ENCODE results near the gene VIM.

VIM gene

DNA sequence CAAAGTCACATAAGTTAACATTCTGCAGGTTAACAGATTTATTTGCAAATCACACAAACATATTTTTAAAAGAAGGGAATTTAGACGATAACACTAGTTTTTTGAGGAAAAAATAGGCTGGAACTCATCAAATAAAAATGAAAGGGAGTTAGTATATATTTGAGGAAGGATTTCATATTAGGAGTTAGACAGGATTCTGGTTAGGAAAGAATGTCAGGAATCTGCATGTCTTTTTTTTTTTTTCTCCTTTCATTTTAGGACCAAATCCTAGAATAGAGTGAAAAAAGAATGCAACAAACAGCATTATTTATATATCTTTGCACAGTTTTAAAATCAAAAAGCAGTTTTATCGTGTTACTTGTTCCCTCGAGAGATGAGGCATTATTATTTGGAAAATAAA is 17.7 kb upstream of the VIM start:
- no peak for DNase-seq

DNA sequence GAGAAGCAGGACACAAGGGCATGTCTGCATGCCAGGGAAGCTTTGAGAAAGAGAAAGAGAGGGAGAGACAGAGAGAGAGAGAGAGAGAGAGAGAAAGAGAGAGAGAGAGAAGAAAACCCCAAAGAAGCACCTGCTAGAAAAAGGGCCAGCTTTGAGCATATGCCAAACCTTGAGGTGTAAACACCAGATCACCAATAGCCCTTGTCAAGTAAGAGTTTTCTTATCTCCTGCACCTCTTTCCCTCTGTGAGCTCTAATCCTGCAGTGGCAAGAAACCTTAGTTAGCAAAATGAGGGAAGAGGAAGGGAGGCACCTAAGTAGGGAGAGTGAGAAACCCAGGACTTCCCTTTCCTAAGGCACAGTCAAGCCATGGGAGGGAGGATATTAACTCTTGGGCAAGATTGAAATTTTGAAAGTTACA is 15.2 kb upstream of the VIM start:
- DNase-seq, result no peak

DNA sequence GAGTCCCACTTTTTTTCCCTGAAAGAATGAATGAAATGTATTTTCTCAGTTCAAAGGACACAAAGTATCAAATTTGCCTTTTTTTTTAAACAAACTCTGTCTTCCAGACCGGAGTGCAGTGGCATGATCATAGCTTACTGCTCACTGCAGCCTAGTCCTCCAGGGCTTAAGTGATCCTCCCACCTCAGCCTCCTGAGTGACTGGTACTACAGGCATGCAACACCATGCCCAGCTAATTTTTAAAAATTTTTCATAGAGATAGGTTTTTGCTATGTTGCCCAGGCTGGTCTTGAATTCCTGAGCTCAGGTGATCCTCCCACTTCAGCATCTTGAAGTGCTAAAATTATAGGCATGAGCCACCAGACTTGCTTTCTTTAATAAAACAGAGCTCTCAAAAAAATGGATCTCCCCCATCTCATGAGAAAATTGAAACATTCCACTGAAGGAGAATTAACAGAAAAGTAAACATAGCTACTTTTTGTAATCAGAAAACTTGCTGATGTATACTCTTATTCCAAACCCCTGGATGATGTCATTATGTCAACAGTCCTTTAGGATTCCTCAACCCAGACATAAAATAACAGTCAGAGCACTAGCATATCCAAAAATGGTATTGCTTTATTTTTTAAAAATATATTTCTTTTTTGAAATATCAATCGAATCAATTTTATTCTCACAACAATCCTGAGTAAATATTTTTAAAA is 14.2 kb upstream of the VIM start:
- DNase-seq, result no peak

DNA sequence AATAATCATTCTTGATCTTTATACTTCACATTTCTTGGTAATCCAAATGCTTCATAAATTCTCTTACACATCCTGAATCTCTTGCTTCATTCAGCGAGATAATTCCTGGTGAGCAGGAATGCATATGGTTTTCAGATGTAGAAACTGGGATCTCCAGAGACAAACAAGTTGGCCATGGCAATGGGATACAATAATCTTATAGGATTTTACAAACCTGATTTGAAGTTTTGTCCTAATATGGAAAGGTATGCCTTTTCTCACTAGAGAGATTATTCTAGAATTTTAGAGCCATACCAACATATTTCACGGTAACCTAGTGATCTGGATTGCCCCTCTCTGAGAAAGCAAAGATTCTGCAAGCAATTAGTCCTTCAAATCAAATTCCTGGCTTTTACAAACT is 13.5 kb upstream of the VIM start:
- DNase-seq, result no peak

DNA sequence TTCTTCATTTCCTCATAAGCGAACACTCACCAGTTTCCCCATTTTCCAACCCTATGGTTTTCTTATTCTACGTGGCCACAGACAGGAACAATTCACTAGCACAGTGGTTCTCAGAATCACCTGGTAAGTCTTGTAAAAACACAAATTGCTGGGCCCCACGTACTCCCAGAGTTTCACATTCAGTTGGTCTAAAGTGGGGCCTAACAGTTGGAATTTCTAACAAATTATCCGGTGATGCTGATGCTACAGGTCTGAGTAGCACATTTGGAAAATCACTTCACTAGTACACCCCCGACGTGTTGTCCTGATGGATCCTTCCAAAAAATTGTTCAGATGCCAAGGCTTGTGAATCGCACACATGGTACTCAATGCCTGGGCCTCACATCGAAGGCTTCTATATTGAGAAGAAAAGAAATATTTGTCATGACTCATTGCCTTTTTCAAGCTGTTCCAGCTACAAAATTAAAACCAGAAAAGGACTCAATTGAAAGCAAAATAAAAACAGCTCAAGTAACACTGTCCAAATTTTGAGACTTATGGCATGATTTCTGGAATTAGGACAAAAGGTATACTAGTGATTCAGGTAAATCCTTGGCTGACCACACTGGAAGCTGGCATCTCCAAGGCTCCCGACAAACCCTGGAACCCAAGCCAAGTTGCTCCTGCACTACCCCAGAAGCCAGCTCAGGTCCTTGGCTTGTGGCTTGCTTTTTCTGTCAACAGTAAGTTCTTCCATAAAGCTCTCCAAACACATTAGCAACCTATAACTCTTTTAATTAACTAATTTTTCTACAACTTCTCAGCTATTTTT is 12.9 kb upstream of the VIM start:
- DNase-seq, result no peak

DNA sequence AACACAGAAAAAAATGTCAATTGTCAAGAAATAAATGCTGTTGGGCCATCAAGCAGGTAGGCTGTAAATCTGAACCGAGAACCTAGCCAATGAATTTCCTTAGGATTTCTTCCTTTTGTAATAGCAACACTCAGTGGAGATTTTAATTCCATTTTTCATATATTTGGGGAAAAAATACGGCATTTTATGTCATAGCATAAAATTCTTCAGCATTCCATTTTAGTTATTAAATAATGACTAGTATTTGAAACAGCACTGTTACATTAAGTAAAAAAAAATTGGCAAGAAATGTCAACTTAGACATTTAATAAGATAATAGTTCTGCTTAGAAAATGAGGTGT is 12.3 kb upstream of the VIM start:
- DNase-seq, result no peak

DNA sequence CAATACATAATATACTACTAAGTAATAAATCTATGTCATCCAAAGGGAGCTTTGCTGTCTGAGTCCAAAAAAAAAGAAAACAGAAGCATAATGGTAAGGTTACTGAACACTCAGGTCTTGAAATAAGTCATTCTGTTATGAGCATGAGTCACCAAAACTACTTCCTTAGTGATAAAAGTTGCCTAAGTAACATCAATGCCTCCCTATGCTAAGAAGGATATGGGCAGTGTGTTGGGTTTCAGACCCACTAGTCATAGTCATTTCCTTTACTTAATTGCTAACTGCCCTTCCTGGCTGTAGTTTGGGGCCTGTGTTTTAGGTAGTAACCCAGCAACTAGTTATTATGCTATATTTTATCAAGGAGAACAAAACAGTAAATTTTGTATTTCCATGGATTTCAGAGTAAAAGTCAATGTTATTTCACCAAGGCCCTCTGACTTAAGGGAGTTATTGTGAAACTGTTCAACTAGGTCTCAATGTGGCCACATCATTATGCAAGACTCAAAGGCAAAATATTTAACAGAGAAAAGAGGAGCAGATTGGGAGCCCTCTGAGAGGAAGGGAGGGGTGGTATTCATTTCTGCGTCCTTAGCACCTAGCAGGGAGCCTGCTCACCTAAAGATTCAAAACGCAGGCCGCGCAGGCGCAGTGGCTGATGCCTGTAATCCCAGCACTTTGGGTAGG is 11.7 kb upstream of the VIM start:
- DNase-seq, result no peak

DNA sequence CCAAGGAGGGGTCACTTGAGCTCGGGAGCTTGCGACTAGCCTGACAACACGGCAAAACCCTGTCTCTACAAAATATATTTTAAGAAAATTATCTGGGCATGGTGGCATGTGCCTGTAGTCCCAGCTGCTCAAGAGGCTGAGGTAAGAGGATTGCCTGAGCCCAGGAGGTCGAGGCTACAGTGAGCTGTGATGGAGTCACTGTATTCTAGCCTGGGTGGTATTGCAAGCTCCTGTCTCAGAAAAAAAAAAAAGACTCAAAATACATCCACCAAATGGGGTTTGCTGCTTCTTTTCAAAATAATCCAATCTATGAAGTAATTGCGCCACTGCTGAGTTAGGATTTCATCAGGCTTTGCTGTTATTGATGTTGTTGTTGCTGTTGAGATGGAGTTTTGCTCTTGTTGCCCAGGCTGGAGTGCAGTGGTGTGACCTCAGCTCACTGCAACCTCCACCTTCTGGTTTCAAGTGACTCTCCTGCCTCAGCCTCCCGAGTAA is 11.1 kb upstream of the VIM start:
- DNase-seq, result no peak

DNA sequence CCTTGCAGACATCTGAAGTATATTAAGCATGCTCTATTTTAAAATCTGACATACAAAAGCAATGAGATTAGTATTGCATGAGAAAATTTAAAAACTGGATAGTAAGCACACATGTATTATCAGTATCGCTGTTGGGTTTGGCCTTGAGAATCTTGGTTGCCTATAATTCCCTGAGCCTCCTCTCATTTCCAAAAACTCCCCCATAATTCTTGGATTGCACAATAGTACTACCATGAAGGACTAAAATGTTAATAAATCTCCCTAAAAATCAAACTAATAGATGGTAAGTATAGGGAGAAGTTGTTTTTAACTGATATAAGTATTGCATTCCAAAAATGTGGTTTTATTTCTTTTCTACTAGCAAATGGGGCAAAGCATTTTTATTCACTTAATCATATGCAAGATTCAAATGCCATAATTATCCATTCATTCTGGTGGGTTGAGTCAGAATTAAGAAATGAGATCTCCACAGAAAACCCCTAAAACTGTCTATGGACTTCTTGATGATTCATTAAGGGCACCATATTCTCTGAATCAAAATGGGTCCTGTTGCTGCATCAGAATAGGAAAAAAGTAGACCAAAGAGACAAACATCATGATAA is 10.3 kb upstream of the VIM start:
- DNase-seq, result no peak

DNA sequence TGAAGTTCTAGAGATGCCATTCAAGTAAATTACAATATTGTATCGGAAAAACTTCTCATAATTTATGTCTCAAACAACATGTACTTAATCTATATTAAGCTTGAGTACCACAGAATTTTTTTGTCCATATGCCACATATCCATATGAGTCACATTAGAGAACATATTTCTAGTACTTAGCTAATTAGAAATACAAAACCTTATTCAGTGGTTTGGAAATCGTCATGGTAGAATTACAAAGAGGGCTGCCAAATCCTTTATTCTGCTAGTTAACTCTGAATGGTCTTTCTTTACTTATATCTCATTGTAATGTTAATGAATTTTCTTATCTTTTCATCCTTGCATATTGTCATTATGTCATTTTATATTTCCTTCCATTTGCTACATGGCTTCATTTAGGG is 9.0 kb upstream of the VIM start:
- DNase-seq, result no peak

DNA sequence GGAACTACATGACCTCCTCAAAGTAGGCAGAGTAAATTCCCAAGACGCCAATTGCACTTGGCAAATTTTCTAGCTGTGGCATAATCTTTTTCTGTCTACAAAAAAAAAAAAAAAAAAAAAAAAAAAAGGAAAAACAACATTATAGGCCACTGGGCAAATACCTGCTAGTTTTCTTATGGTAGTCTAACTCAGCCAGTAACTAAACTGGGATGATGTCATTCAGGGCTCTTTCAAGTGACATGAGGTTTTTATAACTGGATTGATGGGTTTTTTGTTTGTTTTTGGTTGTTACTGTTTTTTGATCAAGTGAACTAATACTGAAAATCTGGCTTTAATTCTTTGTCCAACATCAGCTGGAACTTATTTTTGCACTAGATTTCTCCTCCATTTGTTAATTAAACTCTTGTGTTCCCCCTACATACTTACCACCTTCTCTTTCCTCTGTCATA is 7.4 kb upstream of the VIM start:
- no peak for DNase-seq

DNA sequence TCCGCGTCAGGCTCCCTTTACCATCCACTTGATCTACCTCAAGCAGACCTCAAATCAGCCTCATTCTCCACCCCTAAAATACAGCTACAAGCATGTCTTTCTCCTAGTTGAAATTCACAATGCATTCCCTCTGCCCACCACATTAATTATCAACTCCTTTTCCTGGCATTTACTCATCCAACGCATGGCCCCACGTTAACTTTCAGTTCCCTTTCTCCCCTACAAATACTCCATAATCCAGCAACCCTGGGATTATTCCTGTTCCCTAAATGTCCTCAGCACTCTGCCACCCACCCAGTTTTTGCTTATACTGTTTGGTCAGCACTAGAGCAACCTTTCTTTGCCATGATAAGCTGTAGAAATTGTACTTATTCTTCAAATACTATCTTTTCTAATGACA is 5.7 kb upstream of the VIM start:
- no peak for DNase-seq

DNA sequence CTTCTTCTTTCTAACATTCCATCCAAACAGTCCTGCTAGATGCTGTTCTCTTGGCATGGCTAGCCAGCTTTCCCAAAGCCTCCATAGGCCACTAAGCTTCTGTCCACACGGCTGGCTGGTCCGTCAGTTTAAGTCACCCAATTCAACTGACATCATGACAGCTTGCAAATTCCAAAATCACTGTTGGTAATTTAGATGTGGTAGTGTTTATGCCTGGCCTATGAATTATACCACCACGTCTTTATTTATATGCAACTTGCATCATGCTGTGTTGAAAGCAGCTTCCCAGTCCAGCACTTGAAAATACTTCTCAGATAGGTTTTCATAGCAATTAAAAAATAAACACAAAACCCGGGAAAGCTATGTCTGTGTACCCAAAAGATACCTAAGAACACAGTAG is 2.2 kb upstream of the VIM start:
- no peak for DNase-seq

DNA sequence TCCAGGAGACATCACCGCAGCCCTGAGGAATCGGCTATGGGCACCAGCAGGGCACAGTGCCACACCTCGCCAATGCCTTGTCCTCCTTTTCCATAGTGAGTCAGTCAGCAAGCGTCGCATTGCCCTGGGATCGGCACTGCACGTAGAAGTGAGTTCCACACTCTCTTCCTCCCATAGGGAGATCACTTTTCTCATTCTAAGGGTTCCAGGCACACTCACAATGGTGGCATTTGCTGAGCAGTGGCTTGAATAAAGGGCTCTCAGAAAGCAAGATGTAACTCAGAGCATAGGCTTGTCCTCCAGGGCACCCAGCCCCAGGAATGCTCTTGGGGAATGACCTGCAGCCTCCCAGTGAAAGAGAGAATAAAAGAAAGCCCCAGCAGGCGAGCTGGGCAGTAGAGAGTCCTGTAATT is 1.1 kb upstream of the VIM start:
- DNase-seq, result no peak

DNA sequence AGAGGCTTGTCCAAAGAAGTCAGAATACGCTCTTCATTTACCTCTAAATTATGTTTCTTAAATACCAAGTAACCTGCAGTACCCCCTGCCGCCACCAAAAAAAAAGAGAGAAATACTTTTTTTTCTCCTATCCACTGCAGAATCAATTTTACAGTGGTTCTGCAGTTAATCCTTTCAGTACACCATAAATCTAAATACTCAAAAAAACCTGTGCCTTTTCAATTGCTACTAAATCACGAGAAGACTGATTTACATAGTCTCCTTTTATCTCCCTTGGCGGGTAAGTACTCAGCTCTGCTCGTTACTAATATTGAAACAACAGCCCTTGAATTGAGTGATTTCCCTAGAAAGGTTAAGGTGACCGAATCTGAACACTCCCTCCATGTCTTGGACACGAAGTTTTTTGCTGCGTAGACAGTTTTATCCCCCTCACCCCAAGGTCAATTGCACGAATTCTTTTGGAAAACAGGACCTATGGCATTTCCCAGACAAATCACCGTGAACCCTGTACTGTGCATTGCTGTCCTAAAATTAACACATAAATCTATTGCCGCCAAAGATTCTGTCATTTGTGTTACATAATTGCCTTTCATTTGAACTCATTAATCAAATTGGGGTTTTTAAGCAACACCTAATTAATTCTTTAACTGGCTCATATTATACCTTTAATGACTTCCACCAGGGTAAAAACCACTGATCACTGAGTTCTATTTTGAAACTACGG is 512 bp upstream of the VIM start:
- peak; percentile 71 for DNase-seq

DNA sequence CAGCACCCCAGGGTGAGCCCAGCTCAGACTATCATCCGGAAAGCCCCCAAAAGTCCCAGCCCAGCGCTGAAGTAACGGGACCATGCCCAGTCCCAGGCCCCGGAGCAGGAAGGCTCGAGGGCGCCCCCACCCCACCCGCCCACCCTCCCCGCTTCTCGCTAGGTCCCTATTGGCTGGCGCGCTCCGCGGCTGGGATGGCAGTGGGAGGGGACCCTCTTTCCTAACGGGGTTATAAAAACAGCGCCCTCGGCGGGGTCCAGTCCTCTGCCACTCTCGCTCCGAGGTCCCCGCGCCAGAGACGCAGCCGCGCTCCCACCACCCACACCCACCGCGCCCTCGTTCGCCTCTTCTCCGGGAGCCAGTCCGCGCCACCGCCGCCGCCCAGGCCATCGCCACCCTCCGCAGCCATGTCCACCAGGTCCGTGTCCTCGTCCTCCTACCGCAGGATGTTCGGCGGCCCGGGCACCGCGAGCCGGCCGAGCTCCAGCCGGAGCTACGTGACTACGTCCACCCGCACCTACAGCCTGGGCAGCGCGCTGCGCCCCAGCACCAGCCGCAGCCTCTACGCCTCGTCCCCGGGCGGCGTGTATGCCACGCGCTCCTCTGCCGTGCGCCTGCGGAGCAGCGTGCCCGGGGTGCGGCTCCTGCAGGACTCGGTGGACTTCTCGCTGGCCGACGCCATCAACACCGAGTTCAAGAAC is 1.1 kb downstream of the VIM start:
- DNase-seq, result peak; percentile 86

DNA sequence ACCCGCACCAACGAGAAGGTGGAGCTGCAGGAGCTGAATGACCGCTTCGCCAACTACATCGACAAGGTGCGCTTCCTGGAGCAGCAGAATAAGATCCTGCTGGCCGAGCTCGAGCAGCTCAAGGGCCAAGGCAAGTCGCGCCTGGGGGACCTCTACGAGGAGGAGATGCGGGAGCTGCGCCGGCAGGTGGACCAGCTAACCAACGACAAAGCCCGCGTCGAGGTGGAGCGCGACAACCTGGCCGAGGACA is 1.6 kb downstream of the VIM start:
- no peak for DNase-seq

DNA sequence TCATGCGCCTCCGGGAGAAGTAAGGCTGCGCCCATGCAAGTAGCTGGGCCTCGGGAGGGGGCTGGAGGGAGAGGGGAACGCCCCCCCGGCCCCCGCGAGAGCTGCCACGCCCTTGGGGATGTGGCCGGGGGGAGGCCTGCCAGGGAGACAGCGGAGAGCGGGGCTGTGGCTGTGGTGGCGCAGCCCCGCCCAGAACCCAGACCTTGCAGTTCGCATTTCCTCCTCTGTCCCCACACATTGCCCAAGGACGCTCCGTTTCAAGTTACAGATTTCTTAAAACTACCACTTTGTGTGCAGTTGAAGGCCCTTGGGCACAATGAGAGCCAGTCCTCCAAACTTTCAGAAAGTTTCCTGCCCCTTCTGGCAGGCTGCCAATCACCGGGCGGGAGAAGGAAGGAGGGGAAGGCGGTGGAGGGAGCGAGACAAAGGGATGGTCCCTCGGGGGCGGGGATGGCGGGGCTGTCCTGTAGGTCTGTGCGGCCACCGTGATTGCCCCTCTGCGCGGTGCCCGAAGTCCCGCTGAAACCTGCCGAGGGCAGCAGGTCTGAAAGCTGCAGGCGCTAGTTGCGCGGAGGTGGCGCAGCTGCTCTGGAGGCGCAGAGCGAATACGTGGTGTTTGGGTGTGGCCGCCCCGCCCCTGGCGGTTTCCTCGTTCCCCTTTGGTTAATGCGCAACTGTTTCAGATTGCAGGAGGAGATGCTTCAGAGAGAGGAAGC is 2.1 kb downstream of the VIM start:
- peak; percentile 95 for DNase-seq

DNA sequence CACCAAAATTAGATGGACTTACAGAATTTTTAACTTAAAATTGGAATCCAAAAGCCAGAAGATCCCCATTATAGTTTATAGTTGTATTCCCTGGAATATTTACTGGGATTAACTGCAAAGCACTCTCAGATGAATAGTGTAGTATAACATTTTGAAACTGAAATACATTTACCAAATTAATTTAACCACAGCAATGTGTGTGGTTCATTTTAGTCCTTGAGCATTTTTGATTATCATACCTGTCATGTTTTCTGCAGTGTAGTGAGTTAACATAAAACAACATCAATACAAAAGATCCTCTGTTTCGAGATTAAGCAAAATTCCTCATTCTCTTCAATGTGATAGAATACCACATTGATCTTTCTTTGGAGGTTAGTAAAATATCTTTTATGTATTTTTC is 3.7 kb downstream of the VIM start:
- no peak for DNase-seq

DNA sequence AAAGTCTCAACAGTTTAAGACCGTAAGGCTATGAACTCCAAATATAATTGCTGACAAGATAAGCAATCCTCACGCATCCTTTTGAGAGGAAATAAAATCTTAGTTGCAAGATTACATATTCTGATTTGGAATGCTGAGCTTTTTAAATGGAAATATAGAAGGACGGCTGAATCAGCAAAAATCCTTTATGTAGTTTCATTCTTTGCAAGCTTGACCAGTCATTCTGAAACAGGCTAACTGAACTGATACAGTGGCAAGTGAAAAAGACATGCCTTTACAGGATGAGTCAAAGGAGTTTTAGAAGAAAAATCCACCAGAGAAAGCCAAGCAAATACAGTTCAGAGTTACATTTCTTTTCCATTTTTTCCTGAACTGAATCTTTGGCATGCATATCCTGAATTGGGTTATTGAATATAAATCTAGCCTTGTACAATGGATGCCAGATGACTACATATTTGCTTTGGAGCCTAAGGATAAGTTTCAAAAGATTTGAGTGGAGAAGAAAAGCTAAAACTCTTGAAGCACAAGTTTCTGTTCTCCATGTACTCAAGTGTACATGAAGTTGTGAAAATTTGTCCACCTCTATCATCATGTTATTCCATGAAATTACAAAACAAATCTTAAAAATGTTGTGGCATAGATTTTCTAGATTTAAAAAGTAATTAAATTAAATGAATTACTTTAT is 4.4 kb downstream of the VIM start:
- no peak for DNase-seq

All from activated CD8-positive, alpha-beta memory T cell treated with anti-CD3 and anti-CD28 coated beads for 24 hours (primary cell).